Hematopoietic multipotent progenitor cell treated with erythropoietin and hydrocortisone succinate and interleukin-3 and kit ligand, for 6 days (in vitro differentiated cells): ENCODE data around the gene FAM171A2.
"Not testable (repeated sequence)": the region's sequence is repeated elsewhere in the genome, so short reads cannot be mapped to it uniquely, and the experiment has no call there.

Experiments
- DNase-seq: peaks from one replicate; pipeline ENCODE4 v3.0.0-alpha.2; 2015

FAM171A2 gene

DNA sequence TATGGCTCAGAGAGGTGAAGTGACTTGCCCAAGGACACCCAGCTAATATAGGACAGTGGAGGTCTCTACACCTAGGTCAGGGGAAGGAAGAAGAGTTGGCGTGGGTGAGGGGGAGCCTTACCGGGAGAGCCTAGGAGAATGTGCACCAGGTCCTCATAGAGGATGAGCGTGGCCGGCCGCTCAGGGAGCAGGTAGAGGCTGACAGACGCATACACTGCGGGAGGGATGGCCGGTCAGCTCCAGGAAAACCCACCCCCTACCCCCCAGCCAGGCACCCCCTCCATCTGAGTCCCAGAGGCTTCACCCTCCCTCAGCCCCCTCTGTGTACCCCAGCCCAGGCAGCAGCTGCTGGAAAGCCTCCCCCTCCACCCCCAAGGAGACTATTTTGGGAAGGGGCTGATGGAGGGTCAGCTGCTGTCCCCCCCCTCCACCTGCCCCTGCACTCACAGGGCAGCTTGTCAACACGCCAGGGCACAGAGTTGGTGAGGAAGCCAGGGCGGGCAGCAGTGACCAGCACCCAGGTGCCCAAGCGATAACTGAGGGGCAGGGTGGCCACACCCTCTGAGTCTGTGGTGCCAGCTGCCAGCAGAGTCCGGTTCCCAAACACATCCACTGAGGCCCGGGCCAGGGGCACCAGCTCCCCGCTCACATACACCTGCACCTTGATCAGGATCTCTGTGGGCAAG, 4.1 kb downstream of the FAM171A2 start:
- DNase-seq, result no peak

DNA sequence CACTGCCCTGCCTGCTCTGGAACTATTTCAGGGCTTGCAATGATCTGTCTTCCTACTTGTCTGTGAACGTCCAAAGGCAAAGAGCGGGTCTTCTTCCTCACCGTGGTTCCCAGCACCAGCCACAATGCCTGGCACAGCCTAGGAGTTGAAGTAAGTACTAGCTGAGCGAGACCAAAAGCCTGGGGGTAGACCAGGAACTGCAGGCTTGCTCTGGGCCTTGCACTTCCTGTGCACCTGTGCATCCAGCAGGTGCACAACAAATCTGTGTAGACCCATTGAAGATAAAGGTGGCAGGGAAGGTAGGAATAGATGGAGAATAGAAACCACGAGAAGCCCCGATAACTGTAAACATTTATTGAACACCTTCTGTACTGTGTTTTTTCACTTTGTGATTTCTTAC, 4.6 kb downstream of the FAM171A2 start:
- DNase-seq, result no peak

DNA sequence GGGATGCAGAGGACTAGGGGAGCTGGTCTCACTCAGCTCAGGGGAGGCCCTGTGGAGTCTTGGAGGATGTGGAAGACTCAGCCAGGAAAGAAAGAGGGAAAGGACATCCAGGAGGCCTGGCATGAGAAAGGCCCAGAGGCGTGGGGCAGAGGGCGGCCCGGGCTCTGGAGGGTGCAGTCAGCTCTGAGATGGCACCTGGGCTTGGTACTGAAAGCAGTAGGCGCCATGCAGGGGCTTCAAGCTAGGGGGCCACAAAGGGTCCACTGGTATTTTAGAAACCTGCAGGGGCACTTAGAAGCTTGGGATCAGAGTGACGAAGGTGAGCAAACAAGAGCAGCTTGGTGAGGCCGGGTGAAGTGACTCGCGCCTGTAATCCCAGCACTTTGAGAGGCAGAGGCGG, 5.6 kb downstream of the FAM171A2 start:
- DNase-seq, result no peak

- DNase-seq, result no peak
Observed at GRCh38 chr17:44356241-44356640, 7.4 kb downstream of the FAM171A2 start.

DNA sequence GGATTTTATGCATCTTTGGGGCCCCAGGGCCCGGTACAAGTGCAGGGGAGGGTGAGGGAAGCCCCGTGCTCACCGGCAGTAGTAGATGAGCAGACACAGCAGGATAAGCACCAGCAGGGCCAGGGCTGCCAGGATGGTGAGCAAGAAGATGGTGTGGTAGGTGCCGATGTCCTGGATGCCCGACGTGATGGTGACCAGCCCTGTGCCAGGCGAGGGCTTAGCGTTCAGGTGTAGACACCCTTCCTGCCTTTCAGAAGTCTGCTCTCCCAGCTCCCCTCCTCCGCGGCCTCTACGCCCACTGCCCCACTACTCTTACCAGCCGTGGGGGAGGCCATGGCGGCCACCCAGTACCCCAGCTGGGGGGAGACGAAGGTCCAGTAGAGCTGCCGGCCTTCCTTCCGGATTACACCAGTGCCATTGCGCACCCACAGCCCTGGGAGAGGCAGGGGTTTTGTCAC, 8.0 kb downstream of the FAM171A2 start:
- no peak for DNase-seq

- peak; percentile 70 for DNase-seq
Observed at GRCh38 chr17:44354582-44355561, 8.8 kb downstream of the FAM171A2 start.

- DNase-seq, result peak; percentile 44
Observed at GRCh38 chr17:44353672-44354331, 9.9 kb downstream of the FAM171A2 start.

DNA sequence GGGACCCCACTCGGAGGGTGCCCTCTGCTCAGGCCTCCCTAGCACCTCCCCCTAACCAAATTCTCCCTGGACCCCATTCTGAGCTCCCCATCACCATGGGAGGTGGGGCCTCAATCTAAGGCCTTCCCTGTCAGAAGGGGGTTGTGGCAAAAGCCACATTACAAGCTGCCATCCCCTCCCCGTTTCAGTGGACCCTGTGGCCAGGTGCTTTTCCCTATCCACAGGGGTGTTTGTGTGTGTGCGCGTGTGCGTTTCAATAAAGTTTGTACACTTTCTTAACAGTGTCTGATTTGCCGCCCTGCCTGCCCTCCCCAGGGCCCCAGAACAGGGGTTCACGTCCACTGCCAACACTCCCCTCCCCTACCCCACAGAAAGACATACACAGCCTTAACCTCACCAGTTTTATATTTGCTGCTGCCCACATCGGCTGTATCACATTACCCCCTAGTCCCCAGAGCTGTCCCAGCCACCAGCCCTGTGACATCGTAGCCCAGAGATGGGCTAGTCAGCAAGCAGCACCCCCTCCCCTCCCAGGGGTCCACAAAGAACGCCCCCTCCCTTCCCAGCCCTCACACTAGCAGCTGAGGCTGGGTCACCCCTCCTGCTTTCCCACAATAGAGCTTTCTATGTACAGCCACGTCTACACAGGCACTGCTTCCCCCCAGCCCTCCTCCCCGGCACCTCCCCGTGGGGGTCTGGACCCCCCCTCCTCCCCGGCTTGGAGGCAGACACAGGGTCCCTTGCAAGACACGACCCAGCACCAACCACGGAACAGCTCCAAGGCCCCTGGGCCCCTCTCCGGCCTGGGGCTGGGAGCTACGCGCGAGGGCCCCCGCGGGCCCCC, 10.6 kb downstream of the FAM171A2 start:
- no peak for DNase-seq

- DNase-seq, result no peak
Observed at GRCh38 chr17:44351961-44352827, 11.5 kb downstream of the FAM171A2 start.

- no peak for DNase-seq
Observed at GRCh38 chr17:44351464-44351863, 12.2 kb downstream of the FAM171A2 start.

- peak; percentile 88 for DNase-seq
Observed at GRCh38 chr17:44350733-44351226, 12.9 kb downstream of the FAM171A2 start.

GRCh38 chr17:44349553-44350070, 14.0 kb downstream of the FAM171A2 start:
- DNase-seq, result no peak

DNA sequence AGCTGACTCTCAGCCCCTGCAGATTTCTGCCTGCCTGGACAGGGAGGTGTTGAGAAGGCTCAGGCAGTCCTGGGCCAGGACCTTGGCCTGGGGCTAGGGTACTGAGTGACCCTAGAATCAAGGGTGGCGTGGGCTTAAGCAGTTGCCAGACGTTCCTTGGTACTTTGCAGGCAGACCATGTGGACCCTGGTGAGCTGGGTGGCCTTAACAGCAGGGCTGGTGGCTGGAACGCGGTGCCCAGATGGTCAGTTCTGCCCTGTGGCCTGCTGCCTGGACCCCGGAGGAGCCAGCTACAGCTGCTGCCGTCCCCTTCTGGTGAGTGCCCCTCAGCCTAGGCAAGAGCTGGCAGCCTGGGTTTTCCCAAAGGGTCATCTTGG, 14.7 kb downstream of the FAM171A2 start:
- no peak for DNase-seq

- peak; percentile 46 for DNase-seq
Observed at GRCh38 chr17:44348234-44348987, 15.2 kb downstream of the FAM171A2 start.

DNA sequence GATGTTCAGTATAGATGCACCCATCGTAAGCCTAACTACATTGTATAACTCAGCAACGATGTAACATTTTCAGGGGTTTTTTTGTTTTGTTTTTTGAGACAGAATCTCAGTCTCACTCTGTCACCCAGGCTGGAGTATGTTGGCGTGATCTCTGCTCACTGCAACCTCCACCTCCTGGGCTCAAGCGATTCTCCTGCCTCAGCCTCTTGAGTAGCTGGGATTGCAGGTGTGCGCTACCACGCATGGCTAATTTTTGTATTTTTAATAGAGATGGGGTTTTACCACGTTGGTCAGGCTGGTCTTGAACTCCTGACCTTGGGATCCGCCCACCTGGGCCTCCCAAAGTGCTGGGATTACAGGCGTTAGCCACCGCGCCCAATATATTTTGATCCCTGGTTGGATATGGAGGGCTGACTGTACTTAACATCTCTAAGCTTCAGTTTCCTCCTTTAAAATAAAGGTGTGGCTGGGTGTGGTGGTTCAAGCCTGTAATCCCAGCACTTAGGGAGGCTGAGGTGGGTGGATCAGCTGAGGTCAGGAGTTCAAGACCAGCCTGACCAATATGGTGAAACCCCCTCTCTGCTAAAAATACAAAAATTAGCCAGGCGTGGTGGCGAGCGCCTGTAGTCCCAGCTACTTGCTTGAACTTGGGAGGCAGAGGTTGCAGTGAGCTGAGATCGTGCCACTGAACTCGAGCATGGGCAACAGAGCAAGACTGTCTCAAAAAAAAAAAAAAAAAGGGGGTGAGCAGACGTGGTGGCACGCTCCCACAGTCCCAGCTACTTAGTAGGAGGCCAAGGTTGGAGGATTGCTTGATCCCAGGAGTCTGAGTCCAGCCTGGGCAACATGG, 16.2 kb downstream of the FAM171A2 start:
- DNase-seq, result not testable (repeated sequence)

- no peak for DNase-seq
Observed at GRCh38 chr17:44346064-44346844, 17.4 kb downstream of the FAM171A2 start.

DNA sequence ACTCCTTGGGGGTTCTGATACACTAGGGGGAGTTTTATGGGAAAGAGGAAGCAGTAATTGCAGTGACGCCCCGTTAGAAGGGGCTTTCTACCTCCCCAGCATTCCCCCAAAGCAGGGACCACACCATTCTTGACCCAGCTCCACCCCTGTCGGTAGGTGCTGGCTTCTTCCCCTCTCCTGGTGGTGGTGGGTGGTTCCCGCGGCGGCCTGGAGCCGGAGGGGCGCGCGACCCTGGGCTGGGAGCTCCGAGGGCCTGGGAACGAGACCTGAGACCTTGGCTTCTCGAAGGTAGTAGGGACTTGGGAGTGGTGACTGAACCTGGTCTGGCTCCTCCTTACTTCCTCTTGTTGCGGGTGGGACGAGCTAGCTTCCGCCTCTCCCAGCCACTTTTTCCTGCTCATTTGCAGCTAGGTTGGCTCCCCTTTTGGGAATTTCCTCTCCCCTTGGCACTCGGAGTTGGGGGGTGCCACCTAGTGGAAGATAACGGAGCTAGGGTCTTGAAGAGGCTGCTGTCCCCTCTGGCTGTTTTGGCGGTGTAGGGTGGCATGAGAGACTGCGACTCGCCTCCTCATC, 18.1 kb downstream of the FAM171A2 start:
- DNase-seq, result peak; percentile 76

- peak; percentile 98 for DNase-seq
Observed at GRCh38 chr17:44344939-44345453, 18.7 kb downstream of the FAM171A2 start, which contains the start of gene GRN. TSS of gene GRN (plus strand) at chr17:44345302. CDS start at chr17:44349165, 3,863 bp downstream.
